HG03342 (cell line): ENCODE data around the gene B4GALNT4.
"Not testable (repeated sequence)": the region's sequence is repeated elsewhere in the genome, so short reads cannot be mapped to it uniquely, and the experiment has no call there.

Experiments used
- ATAC-seq: cut with Tn5 transposase; IDR thresholded peaks from one replicate; pipeline ENCODE4 v1.9.1; 2021; ENCODE audit warnings: mild to moderate bottlenecking, moderate library complexity; ENCODE audit not compliant: unreplicated experiment

The B4GALNT4 gene

GRCh38 chr11:375065-376025 lies 6.0 kb downstream of the B4GALNT4 start:
- no peak for ATAC-seq

- no peak for ATAC-seq
Observed at GRCh38 chr11:376531-377173, 7.4 kb downstream of the B4GALNT4 start.

- no peak for ATAC-seq
Observed at GRCh38 chr11:377174-377865, 8.0 kb downstream of the B4GALNT4 start.

GRCh38 chr11:377883-378500 lies 8.7 kb downstream of the B4GALNT4 start:
- no peak for ATAC-seq

- no peak for ATAC-seq
Observed at GRCh38 chr11:379205-380094, 10.2 kb downstream of the B4GALNT4 start.

GRCh38 chr11:380095-380480 lies 10.8 kb downstream of the B4GALNT4 start:
- ATAC-seq = no peak

GRCh38 chr11:380491-380890 lies 11.2 kb downstream of the B4GALNT4 start:
- ATAC-seq = no peak

GRCh38 chr11:380996-381395 lies 11.7 kb downstream of the B4GALNT4 start:
- ATAC-seq = no peak

- ATAC-seq = no peak
Observed at GRCh38 chr11:381501-382072, 12.3 kb downstream of the B4GALNT4 start.

- ATAC-seq = no peak
Observed at GRCh38 chr11:382081-382629, 12.9 kb downstream of the B4GALNT4 start.

GRCh38 chr11:383431-383830 lies 14.1 kb downstream of the B4GALNT4 start:
- no peak for ATAC-seq

- ATAC-seq = no peak
Observed at GRCh38 chr11:384511-384910, 15.2 kb downstream of the B4GALNT4 start.

GRCh38 chr11:385594-386351 lies 16.5 kb downstream of the B4GALNT4 start:
- ATAC-seq = no peak

- ATAC-seq = no peak
Observed at GRCh38 chr11:386483-386882, 17.2 kb downstream of the B4GALNT4 start.

GRCh38 chr11:387193-387793 lies 18.0 kb downstream of the B4GALNT4 start:
- ATAC-seq = no peak

- not testable (repeated sequence) for ATAC-seq
Observed at GRCh38 chr11:389369-389768, 20.1 kb downstream of the B4GALNT4 start.

- ATAC-seq = no peak
Observed at GRCh38 chr11:390175-390574, 20.9 kb downstream of the B4GALNT4 start.
